Lower leg skin (tissue), 3 donors: ENCODE data around the gene TCERG1L.

Experiments
- CTCF ChIP-seq, 3 donors: fragments of 450-650 bp; IDR thresholded peaks; one replicate each; pipeline ENCODE4 v1.5.1; 2016; ENCODE audit warnings: antibody characterized with exemption in 3 of 3, mild to moderate bottlenecking in 3 of 3, moderate library complexity in 2 of 3
- POLR2A ChIP-seq, 2 donors: fragments of 450-650 bp; IDR thresholded peaks; one replicate each; pipeline ENCODE4 v1.6.1; 2016 to 2017; ENCODE audit warnings: antibody characterized with exemption in 2 of 2, mild to moderate bottlenecking in 1 of 2, moderate library complexity in 1 of 2

GRCh38 chr10:131223422-131223821 is 88.1 kb downstream of the TCERG1L start:
- TF ChIP-seq CTCF (IDR thresholded peaks at IDR 0.05) (no peak), POLR2A (IDR thresholded peaks at IDR 0.05) (no peak)
